ENCODE results near the gene CHST13.
"Not testable (repeated sequence)": the region's sequence is repeated elsewhere in the genome, so short reads cannot be mapped to it uniquely, and the experiment has no call there.

The CHST13 gene

DNA sequence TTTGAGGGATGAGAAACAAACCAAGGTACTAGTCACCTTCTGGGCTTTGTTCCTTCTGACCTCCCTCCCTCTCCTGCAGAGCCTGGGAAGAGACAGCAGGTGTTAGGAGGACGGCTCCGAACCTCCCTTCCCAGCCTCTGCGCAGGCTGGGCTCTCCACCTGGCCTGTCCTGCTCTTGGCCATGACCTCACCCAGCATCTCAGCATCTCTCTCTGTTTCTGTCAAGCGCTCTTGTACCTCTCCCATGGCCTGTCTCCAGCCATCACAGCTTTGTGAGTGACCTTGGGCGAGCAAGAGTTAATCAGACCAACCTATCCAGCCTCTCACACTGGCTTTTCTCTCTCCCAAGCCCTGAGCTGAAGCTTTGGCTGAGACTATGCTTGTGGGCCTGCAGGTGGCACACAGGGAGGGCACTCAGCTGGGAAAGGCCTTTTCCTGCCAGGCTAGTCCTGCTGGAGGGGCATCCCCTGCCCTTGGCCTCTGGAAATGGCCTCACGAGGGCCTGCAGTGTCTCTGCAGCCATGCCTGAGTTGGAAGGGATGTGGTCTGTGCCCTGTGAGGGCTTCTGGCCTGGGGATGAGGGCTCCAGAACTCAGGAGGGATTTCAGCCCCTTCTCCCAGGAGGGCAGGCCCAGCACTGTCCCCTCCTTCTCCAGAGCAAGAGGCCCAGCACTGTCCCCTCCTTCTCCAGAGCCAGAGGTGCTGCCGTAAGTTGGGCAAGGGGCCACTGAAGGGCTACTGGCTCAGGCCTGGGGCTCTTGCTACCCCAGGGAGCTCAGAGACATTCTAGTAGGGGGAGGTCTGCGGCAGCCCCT lies 2.1 kb downstream of the CHST13 start:
- DNase-seq (ENCODE audit: low read depth): no peak

GRCh38 chr3:126526668-126527005 lies 2.7 kb downstream of the CHST13 start:
- no peak for DNase-seq (ENCODE audit: low read depth)

GRCh38 chr3:126527006-126527405 lies 3.1 kb downstream of the CHST13 start:
- no peak for DNase-seq (ENCODE audit: low read depth)

- DNase-seq (ENCODE audit: low read depth): no peak
These were observed 3.7 kb downstream of the CHST13 start for GRCh38 chr3:126527455-126528211.

- no peak for DNase-seq (ENCODE audit: low read depth)
These were observed 4.5 kb downstream of the CHST13 start for GRCh38 chr3:126528419-126528799.

DNA sequence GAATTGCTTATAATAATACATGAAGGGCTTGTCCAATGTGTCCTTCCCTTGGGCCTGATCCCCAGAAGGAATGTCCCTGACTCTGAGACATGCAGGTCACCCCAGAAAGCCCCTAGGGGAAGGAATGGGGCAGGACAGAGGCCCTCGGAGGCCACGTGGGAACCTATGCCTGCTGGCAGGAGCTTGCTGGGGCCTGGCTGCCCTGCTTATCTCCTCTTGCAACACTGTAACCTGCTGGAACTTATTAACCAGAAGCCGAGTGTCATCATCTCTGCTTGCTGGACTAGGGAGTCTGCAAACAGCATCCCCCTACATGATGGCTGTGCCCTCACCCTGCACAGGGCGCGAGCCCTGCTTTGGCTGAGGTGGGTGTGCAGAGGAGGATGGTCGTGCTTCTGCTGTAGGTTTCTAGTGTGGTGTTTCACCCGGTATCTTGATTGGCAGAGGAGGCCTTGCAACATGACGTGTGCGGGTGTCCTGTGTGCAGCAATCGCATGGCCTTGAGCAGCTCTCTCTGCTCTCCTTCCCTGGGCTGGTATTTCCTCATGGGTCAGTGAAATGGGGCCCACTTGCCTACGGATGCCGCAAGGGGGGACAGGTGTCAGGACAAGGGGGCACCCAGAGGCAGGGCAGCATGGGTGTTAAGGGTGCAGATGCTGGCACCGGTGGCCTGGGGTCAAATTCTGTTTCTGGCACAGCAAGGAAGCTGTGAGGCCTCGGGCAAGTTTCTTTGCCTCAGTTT lies 5.0 kb downstream of the CHST13 start:
- DNase-seq (ENCODE audit: low read depth): no peak

- no peak for DNase-seq (ENCODE audit: low read depth)
These were observed 5.7 kb downstream of the CHST13 start for GRCh38 chr3:126529585-126530170.

DNA sequence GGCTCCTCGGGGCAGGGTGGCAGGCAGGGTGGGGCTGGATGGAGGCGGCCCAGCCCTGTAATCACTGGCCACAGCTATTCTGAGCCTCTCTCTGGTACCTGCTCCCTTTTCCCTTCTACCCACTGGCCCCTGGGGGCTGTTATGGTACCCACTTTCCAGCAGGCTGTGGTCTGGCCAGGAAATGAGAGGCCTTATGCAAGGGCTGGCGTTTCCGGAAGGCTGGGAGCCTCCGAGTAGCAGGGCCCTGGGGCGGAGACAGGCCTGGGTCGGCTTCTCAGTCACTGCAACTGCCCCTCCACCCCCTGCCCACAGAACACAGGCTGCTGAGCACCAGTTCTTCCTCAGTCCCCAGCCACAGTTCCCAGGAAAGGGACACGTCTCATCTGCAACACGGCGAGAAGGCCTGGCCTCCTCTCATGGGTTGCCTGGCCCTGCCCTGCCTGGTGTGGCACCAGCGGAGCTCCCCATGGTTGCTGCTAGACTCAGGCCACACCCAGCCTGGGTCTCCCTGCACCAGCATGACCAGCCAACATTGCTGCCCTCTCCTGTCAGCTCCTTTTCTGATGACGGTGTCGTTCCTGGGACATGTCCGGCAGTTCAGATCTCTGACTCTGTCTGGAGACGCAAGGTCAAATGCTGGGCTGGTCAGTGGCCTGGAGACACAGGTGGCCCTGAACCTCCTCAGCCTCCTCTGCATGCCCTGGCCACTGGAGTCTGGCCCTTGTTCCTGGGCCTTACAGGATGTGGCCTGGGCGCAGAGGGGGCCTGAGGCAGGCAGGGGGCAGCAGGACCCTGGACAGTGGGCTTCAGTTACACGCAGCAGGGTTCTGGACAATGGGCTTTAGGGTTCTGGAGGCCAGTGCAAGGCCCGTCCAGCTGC lies 6.5 kb downstream of the CHST13 start:
- DNase-seq (ENCODE audit: low read depth): no peak

GRCh38 chr3:126531051-126531330 lies 7.0 kb downstream of the CHST13 start:
- DNase-seq (ENCODE audit: low read depth): no peak

- no peak for DNase-seq (ENCODE audit: low read depth)
These were observed 9.6 kb downstream of the CHST13 start for GRCh38 chr3:126533506-126533905.

GRCh38 chr3:126534716-126535115 lies 10.8 kb downstream of the CHST13 start:
- DNase-seq (ENCODE audit: low read depth): not testable (repeated sequence)

- no peak for DNase-seq (ENCODE audit: low read depth)
These were observed 11.7 kb downstream of the CHST13 start for GRCh38 chr3:126535636-126536035.

DNA sequence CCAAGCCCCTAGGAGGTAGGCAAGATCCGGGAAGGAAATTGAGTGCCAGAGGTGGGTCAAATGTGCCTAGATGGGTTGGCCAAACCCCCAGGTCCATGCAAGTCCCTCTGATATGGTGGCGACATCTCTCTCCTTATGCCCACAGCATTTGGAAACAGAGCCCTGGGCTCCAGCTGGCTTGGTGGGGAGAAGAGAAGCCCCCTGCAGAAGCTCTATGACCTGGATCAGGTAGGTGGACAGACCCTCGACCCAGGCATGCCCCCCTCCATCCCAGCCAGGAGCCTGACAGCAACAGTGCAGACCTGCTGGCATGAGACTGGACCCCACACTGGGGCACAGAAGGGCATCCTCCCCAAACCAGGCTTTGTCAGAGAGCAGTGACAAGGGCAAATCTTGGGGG lies 12.2 kb downstream of the CHST13 start:
- no peak for DNase-seq (ENCODE audit: low read depth)

GRCh38 chr3:126537116-126537729 lies 13.3 kb downstream of the CHST13 start:
- no peak for DNase-seq (ENCODE audit: low read depth)

GRCh38 chr3:126537730-126538281 lies 13.9 kb downstream of the CHST13 start:
- DNase-seq (ENCODE audit: low read depth): no peak

- DNase-seq (ENCODE audit: low read depth): no peak
These were observed 14.4 kb downstream of the CHST13 start for GRCh38 chr3:126538316-126538715.

GRCh38 chr3:126538966-126539365 lies 15.0 kb downstream of the CHST13 start:
- no peak for DNase-seq (ENCODE audit: low read depth)

DNA sequence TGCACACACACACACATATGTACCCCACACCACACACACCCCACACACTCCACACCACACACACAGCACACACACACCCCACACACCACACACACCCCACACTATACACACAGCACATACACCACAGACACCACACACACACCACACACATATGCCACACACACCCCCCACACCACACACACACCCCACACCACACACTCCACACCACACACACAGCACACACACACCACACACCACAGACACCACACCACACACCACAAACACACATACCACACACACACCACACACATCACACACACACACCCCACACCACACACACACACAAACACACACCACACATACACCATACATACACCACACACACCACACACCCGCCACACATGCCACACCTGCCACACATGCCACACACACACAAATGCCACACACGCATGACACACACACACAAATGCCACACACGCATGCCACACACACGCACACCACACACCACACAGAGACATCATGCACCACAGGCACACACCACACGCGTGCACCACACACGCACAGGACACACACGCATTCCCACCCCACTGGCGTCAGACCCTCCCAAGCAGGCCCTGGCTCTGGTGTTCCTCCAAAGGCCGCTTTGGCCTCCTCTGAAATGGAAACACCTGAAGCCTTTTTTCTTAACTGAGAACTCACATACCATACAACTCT lies 15.7 kb downstream of the CHST13 start:
- no peak for DNase-seq (ENCODE audit: low read depth)

- no peak for DNase-seq (ENCODE audit: low read depth)
These were observed 16.4 kb downstream of the CHST13 start for GRCh38 chr3:126540342-126540849.

- DNase-seq (ENCODE audit: low read depth): no peak
These were observed 17.1 kb downstream of the CHST13 start for GRCh38 chr3:126540951-126541627.

All from stimulated activated CD8-positive, alpha-beta memory T cell treated with anti-CD3 and anti-CD28 coated beads, Interleukin-12 subunit alpha, Interleukin-12 subunit beta, amount 100 ng/mL, for 1 hour (primary cell).